Measurements from ENCODE around the gene MYL9.

The MYL9 gene

GRCh38 chr20:36538026-36538722, 3.1 kb upstream of the MYL9 start:
- H3K4me3 ChIP-seq (ENCODE audit: control insufficient read depth, low read depth, low read length), result no peak overlapping the region
- DNase-seq (ENCODE audit: low read depth), result no peak
- no peak for TF ChIP-seq CTCF (IDR thresholded peaks at IDR 0.05; ENCODE audit: control insufficient read depth, insufficient read depth, low read depth, low read length, missing control alignments)

GRCh38 chr20:36540551-36541211, 638 bp upstream of the MYL9 start:
- H3K4me3 ChIP-seq (ENCODE audit: control insufficient read depth, low read depth, low read length), result peak overlapping the region; percentile 97
- no peak for DNase-seq (ENCODE audit: low read depth)

GRCh38 chr20:36541768-36542488, 609 bp downstream of the MYL9 start:
- peak; percentile 79 for TF ChIP-seq CTCF (IDR thresholded peaks at IDR 0.05; ENCODE audit: control insufficient read depth, insufficient read depth, low read depth, low read length, missing control alignments)
- DNase-seq (ENCODE audit: low read depth), result no peak
- H3K4me3 ChIP-seq (ENCODE audit: control insufficient read depth, low read depth, low read length), result peak overlapping the region; percentile 97

More at GRCh38 chr20:36540551-36541211, 638 bp upstream of the MYL9 start:
- TF ChIP-seq CTCF (IDR thresholded peaks at IDR 0.05; ENCODE audit: control insufficient read depth, insufficient read depth, low read depth, low read length, missing control alignments), result no peak

- DNase-seq (ENCODE audit: low read depth), result no peak
- no peak for TF ChIP-seq CTCF (IDR thresholded peaks at IDR 0.05; ENCODE audit: control insufficient read depth, insufficient read depth, low read depth, low read length, missing control alignments)
- peak overlapping the region; percentile 97 for H3K4me3 ChIP-seq (ENCODE audit: control insufficient read depth, low read depth, low read length)
Measured at GRCh38 chr20:36542516-36543183, 1.3 kb downstream of the MYL9 start.

- DNase-seq (ENCODE audit: low read depth), result no peak
- H3K4me3 ChIP-seq (ENCODE audit: control insufficient read depth, low read depth, low read length), result peak overlapping the region; percentile 97
- no peak for TF ChIP-seq CTCF (IDR thresholded peaks at IDR 0.05; ENCODE audit: control insufficient read depth, insufficient read depth, low read depth, low read length, missing control alignments)
Measured at GRCh38 chr20:36543184-36544133, 2.1 kb downstream of the MYL9 start.
